HG02840 (cell line): ENCODE results near the gene PCDHGC5.

Experiments
- ATAC-seq: cut with Tn5 transposase; IDR thresholded peaks from one replicate; pipeline ENCODE4 v1.9.1; 2021; ENCODE audit warnings: mild to moderate bottlenecking, moderate library complexity, moderate number of reproducible peaks; ENCODE audit not compliant: unreplicated experiment, low FRiP score

Gene PCDHGC5

GRCh38 chr5:141527426-141527825 lies 38.5 kb downstream of the PCDHGC5 start:
- ATAC-seq = no peak

GRCh38 chr5:141528291-141528984 lies 39.6 kb downstream of the PCDHGC5 start:
- ATAC-seq = no peak

GRCh38 chr5:141529002-141529401 lies 40.1 kb downstream of the PCDHGC5 start:
- peak; percentile 51 for ATAC-seq

GRCh38 chr5:141529873-141530272 lies 41.0 kb downstream of the PCDHGC5 start:
- peak; percentile 45 for ATAC-seq

GRCh38 chr5:141532726-141533125 lies 43.8 kb downstream of the PCDHGC5 start:
- ATAC-seq = no peak

- no peak for ATAC-seq
Observed at GRCh38 chr5:141533897-141534296, 45.0 kb downstream of the PCDHGC5 start.

GRCh38 chr5:141534492-141535213 lies 45.8 kb downstream of the PCDHGC5 start:
- no peak for ATAC-seq
